NB4 (cell line): ENCODE results near the gene ATL1.

Experiments used
- DNase-seq: peaks from one replicate; pipeline ENCODE4 v3.0.0; 2010; ENCODE audit warnings: low read depth
- H3K4me3 ChIP-seq: one replicate; pipeline ENCODE4 v1.5.1; 2011; ENCODE audit warnings: mild to moderate bottlenecking, low read depth, low read length, moderate library complexity
- CTCF ChIP-seq: IDR thresholded peaks from one replicate; pipeline ENCODE4 v1.5.1; 2012; ENCODE audit warnings: low read depth, low read length
- MAX ChIP-seq: IDR thresholded peaks from 2 replicates; pipeline ENCODE4 v1.6.1; 2011; ENCODE audit warnings: low read depth, low read length
- MYC ChIP-seq: IDR thresholded peaks from 2 replicates; pipeline ENCODE4 v1.6.1; 2011; ENCODE audit warnings: low read depth, low read length
- POLR2A ChIP-seq: IDR thresholded peaks from 2 replicates; pipeline ENCODE4 v1.6.1; 2011; ENCODE audit warnings: mild to moderate bottlenecking; ENCODE audit not compliant: insufficient read length; ENCODE audit errors: extremely low read depth

The ATL1 gene

GRCh38 chr14:50603565-50603964 is 43.6 kb downstream of the ATL1 start:
- DNase-seq: no peak
- TF ChIP-seq MYC (no peak), MAX (no peak), POLR2A (no peak), CTCF (no peak)
- H3K4me3 ChIP-seq: no peak overlapping the region

- no peak for DNase-seq
- no peak overlapping the region for H3K4me3 ChIP-seq
- no peak for TF ChIP-seq MYC
Observed at GRCh38 chr14:50605766-50606165, 45.8 kb downstream of the ATL1 start.

- no peak for DNase-seq
- no peak overlapping the region for H3K4me3 ChIP-seq
- no peak for TF ChIP-seq MYC
- TF ChIP-seq MAX: no peak
- no peak for TF ChIP-seq POLR2A
- TF ChIP-seq CTCF: no peak
Observed at GRCh38 chr14:50606468-50606867, 46.5 kb downstream of the ATL1 start.

GRCh38 chr14:50607181-50607580 is 47.2 kb downstream of the ATL1 start:
- H3K4me3 ChIP-seq: no peak overlapping the region
- TF ChIP-seq MAX: no peak
- no peak for TF ChIP-seq POLR2A
- no peak for TF ChIP-seq MYC
- TF ChIP-seq CTCF: no peak
- DNase-seq: no peak

- H3K4me3 ChIP-seq: no peak overlapping the region
- no peak for DNase-seq
- TF ChIP-seq CTCF (no peak), MYC (no peak), MAX (no peak), POLR2A (no peak)
Observed at GRCh38 chr14:50607761-50608160, 47.8 kb downstream of the ATL1 start.

GRCh38 chr14:50608302-50608851 is 48.4 kb downstream of the ATL1 start:
- no peak for DNase-seq
- no peak overlapping the region for H3K4me3 ChIP-seq
- TF ChIP-seq MYC (no peak), MAX (no peak), POLR2A (no peak), CTCF (no peak)
